PC-9 (cell line): Measurements from ENCODE around the gene VPS33A. TPM values are rescaled to one million over a fixed set of nuclear protein-coding genes. Genes with fewer than 3 reads are reported as not detected.

ENCODE experiments used
- BruUV-seq: library from RNA; stranded (reverse); fragments of 400-500 nt; replicated peaks from 2 replicates; lab custom pipeline; 2021; lab: Mats Ljungman, UMichigan
- CTCF ChIA-PET: fragments of 300-600 bp; sonication (Branson Sonifier 250); formaldehyde crosslinking; loops from one replicate; lab custom pipeline; 2022; ENCODE audit warnings: antibody characterized with exemption; lab: Charles Lee
- POLR2A ChIA-PET: fragments of 300-600 bp; sonication (Branson Sonifier 250); formaldehyde crosslinking; loops from one replicate; lab custom pipeline; 2022; ENCODE audit warnings: antibody characterized with exemption; ENCODE audit not compliant: unreplicated experiment; lab: Charles Lee
- DNase-seq, 2 experiments: peaks; one replicate each; pipeline versions ENCODE4 v3.0.0 to v3.0.0-alpha.2; 2015 to 2022; ENCODE audit warnings: mixed read lengths in 1 of 2
- H2AFZ ChIP-seq: fragments of 200-600 bp; sonication (generic); 2 replicates; pipeline ENCODE4 v1.8.1; 2017; ENCODE audit warnings: antibody characterized with exemption
- H3F3A ChIP-seq: fragments of 200-600 bp; sonication (generic); 2 replicates; pipeline ENCODE4 v1.8.1; 2017; ENCODE audit warnings: antibody characterized with exemption, mild to moderate bottlenecking, low read depth; ENCODE audit not compliant: insufficient read depth
- H3K27ac ChIP-seq: fragments of 200-600 bp; sonication (generic); 2 replicates; pipeline ENCODE4 v1.6.1; 2016; ENCODE audit warnings: mixed run types
- H3K27me3 ChIP-seq: fragments of 200-600 bp; sonication (generic); 2 replicates; pipeline ENCODE4 v1.6.1; 2016; ENCODE audit warnings: low read depth, mixed run types; ENCODE audit not compliant: insufficient read depth
- H3K36me3 ChIP-seq: fragments of 200-600 bp; sonication (generic); 2 replicates; pipeline ENCODE4 v1.6.1; 2016; ENCODE audit warnings: low read depth, mixed run types
- H3K4me1 ChIP-seq: fragments of 200-600 bp; sonication (generic); replicated peaks from 2 replicates; pipeline ENCODE4 v1.6.1; 2016; ENCODE audit warnings: mixed run types; ENCODE audit not compliant: insufficient read depth
- H3K4me2 ChIP-seq: fragments of 200-600 bp; sonication (generic); 2 replicates; pipeline ENCODE4 v1.6.1; 2017; ENCODE audit warnings: mixed run types
- H3K4me3 ChIP-seq: fragments of 200-600 bp; sonication (generic); 2 replicates; pipeline ENCODE4 v1.6.1; 2016; ENCODE audit warnings: mixed run types
- H3K79me2 ChIP-seq: fragments of 200-600 bp; sonication (generic); 2 replicates; pipeline ENCODE4 v1.6.1; 2017; ENCODE audit warnings: low read depth, mixed run types
- H3K9me2 ChIP-seq: fragments of 200-600 bp; sonication (generic); 2 replicates; pipeline ENCODE4 v1.8.1; 2017; ENCODE audit warnings: mild to moderate bottlenecking; ENCODE audit not compliant: insufficient read depth
- H3K9me3 ChIP-seq: fragments of 200-600 bp; sonication (generic); 2 replicates; pipeline ENCODE4 v1.8.1; 2016; ENCODE audit warnings: low read depth; ENCODE audit not compliant: insufficient read depth
- H4K20me1 ChIP-seq: fragments of 200-600 bp; sonication (generic); 2 replicates; pipeline ENCODE4 v1.8.1; 2017; ENCODE audit not compliant: insufficient read depth
- CTCF ChIP-seq: fragments of 200-600 bp; sonication (generic); conservative IDR thresholded peaks from 2 replicates; pipeline ENCODE4 v1.6.1; 2017; ENCODE audit warnings: mixed run types, antibody characterized with exemption, mild to moderate bottlenecking, moderate library complexity
- EZH2 ChIP-seq: fragments of 200-600 bp; sonication (generic); IDR thresholded peaks from 2 replicates; pipeline ENCODE4 v1.8.0; 2017; ENCODE audit warnings: antibody characterized with exemption, low read depth
- intact Hi-C: fragments of 100-400 bp; cut with micrococcal nuclease; formaldehyde crosslinking; loops from one replicate; pipeline ENCODE4 v1.10.0; 2022; ENCODE audit not compliant: unreplicated experiment
- total RNA-seq: library from RNA; stranded (reverse); gene quantifications from 2 replicates; pipeline ENCODE4 v1.2.3, GENCODE V29; 2021

Gene VPS33A
- total RNA-seq, 1 experiment from 2014 or later, result 18.1 TPM

DNA sequence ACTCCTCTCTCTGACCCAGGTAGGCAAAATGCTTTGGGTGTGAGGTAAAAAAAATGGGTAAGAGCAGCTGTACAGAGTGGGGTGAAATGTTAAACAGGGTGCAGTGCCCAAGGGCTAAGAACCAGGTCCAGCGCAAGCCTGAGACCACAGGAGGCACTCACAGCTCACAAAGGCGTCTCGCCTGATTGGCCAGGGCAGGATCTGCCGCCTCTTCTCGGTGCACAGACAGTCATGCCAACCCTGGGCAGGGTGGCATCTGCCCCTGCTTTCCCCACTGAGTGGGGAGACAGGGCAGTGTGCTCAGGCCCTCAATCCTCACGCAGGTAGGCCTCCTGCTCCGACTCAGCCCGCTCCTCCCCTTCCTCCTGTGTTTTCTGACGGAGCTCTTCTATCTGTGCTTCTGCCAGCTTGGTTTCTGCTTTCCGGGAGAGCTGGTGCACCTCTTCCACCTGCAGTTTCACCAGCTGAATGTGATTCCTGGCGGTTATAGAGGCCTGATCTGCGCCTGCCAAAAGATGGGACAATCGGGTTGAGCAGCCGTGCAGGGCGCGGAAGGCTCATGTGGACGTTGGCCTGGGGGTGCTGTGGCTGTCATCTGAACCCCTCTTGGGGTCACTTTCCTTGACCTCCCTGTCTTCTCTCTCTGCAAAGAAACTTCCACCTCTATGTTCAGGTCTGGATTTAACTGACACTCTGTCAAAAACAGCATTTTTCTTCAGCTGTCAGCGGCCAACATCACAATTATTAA, 58.0 kb downstream of the VPS33A start:
- BruUV-seq, result TSS peak; percentile 3
- ChIA-PET POLR2A (interaction anchor here (0.7 kb wide), 1 partner anchor 544 kb away, joined by 5 read pairs; the partner anchor contains the start of gene DENR), CTCF (no interaction called here)
- Histone ChIP-seq H3K4me3 (no peak overlapping the region), H3K36me3 (peaks cover 7% of the 10 kb centered on the region; the same call in 1 of the 2 replicates), H4K20me1 (no peaks in the 10 kb centered on the region), H3K4me2 (no peak overlapping the region), H3K9me3 (no peaks in the 10 kb centered on the region), H3K4me1 (no peaks in the 10 kb centered on the region), H2AFZ (no peak overlapping the region), H3K79me2 (no peaks in the 10 kb centered on the region), H3K27ac (no peak overlapping the region), H3F3A (peaks cover 29% of the 10 kb centered on the region; the same call in 1 of the 2 replicates), H3K27me3 (no peaks in the 10 kb centered on the region), H3K9me2 (no peaks in the 10 kb centered on the region)
- intact Hi-C loops, result no loop called here
- TF ChIP-seq EZH2 (no peak), CTCF (no peak)
- DNase-seq, result no peak

GRCh38 chr12:122207391-122207790, 58.9 kb downstream of the VPS33A start:
- CTCF ChIA-PET, result no interaction called here
- H4K20me1 ChIP-seq, result no peaks in the 10 kb centered on the region
- no peak overlapping the region for H2AFZ ChIP-seq
- peaks cover 6% of the 10 kb centered on the region; the same call in 1 of the 2 replicates for H3K4me1 ChIP-seq
- no peak for TF ChIP-seq EZH2
- TF ChIP-seq CTCF, result no peak
- H3F3A ChIP-seq, result peaks cover 29% of the 10 kb centered on the region; the same call in 1 of the 2 replicates
- no peaks in the 10 kb centered on the region for H3K79me2 ChIP-seq
- peaks cover 7% of the 10 kb centered on the region; the same call in 1 of the 2 replicates for H3K36me3 ChIP-seq
- intact Hi-C loops, result no loop called here
- POLR2A ChIA-PET, result interaction anchor here (0.6 kb wide), 1 partner anchor 18 kb away, joined by 6 read pairs; the partner anchor contains the start of gene DIABLO
- no peaks in the 10 kb centered on the region for H3K27me3 ChIP-seq
- no TSS peak for BruUV-seq
- DNase-seq, result no peak
- H3K4me3 ChIP-seq, result no peak overlapping the region
- no peak overlapping the region for H3K4me2 ChIP-seq
- H3K9me2 ChIP-seq, result no peaks in the 10 kb centered on the region
- H3K9me3 ChIP-seq, result no peaks in the 10 kb centered on the region
- H3K27ac ChIP-seq, result no peak overlapping the region

DNA sequence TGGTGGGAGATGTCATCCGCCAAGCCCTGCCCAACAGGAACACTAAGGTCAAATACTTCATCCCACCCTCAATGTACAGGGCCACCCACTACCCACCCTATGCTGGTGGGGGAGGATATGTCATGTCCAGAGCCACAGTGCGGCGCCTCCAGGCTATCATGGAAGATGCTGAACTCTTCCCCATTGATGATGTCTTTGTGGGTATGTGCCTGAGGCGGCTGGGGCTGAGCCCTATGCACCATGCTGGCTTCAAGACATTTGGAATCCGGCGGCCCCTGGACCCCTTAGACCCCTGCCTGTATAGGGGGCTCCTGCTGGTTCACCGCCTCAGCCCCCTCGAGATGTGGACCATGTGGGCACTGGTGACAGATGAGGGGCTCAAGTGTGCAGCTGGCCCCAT, 59.3 kb downstream of the VPS33A start:
- H3K4me3 ChIP-seq, result no peak overlapping the region
- H3K79me2 ChIP-seq, result no peaks in the 10 kb centered on the region
- intact Hi-C loops, result no loop called here
- ChIA-PET POLR2A (no interaction called here), CTCF (no interaction called here)
- H3K27ac ChIP-seq, result no peak overlapping the region
- H4K20me1 ChIP-seq, result no peaks in the 10 kb centered on the region
- no peak for TF ChIP-seq EZH2
- no peak for TF ChIP-seq CTCF
- H3K9me2 ChIP-seq, result no peaks in the 10 kb centered on the region
- peaks cover 4% of the 10 kb centered on the region; the same call in 1 of the 2 replicates for H3K36me3 ChIP-seq
- H3K4me1 ChIP-seq, result peaks cover 6% of the 10 kb centered on the region; the same call in 1 of the 2 replicates
- no peak for DNase-seq
- H3F3A ChIP-seq, result peaks cover 29% of the 10 kb centered on the region; the same call in 1 of the 2 replicates
- H2AFZ ChIP-seq, result no peak overlapping the region
- BruUV-seq, result no TSS peak
- H3K9me3 ChIP-seq, result no peaks in the 10 kb centered on the region
- no peaks in the 10 kb centered on the region for H3K27me3 ChIP-seq
- no peak overlapping the region for H3K4me2 ChIP-seq
